Activated CD8-positive, alpha-beta memory T cell treated with anti-CD3 and anti-CD28 coated beads for 36 hours (primary cell): Measurements from ENCODE around the gene CLEC3B. TPM values are rescaled to one million over a fixed set of nuclear protein-coding genes. Genes with fewer than 3 reads are reported as not detected.
"Not testable (repeated sequence)": the region's sequence is repeated elsewhere in the genome, so short reads cannot be mapped to it uniquely, and the experiment has no call there.

Source experiments
- CTCF ChIA-PET: fragments of 350-600 bp; sonication (Branson Sonifier 250); formaldehyde crosslinking; loops from one replicate; lab custom pipeline; 2021; ENCODE audit warnings: antibody characterized with exemption; lab: Charles Lee
- POLR2A ChIA-PET: fragments of 350-600 bp; sonication (Branson Sonifier 250); formaldehyde crosslinking; loops from one replicate; lab custom pipeline; 2021; ENCODE audit warnings: antibody characterized with exemption; lab: Charles Lee
- total RNA-seq, 2 experiments: library from RNA; stranded (reverse); gene quantifications; one replicate each; pipeline ENCODE4 v1.2.3, GENCODE V29; 2021

The CLEC3B gene
- total RNA-seq, 2 experiments from 2014 or later: 0.27 TPM; not detected in 1

DNA sequence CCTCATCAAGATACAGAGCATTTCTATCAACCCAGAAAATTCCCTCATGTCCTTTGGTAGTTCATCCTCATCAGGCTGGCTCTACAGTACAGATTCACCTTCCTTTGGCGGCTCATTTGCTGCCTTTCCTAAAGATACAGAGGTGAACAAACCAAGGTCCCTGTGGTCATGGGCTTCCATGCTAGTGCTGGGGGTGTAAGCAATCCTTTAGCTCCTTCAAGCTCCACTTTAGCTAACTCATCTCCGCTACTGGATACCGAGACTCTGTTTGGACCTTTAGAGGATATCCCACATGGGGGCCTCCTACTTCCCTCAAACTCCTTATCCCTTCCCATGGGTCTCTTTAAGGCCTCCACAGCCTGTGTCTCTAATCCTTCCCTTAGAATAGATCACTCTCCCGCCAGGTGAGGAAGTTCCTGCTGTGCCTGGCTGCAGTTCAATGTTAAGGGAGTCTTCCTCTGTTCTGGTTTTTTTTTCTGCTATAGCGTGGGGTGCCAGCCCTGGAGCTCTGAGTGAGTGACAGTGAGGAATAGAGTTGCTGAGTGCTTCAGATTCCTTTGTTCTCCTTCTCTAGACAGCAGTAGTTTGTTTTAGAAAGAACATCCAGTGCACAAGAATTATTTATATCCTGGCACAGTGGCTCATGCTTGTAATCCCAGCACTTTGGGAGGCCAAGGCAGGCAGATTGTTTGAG lies 30.7 kb downstream of the CLEC3B start:
- POLR2A ChIA-PET: no interaction called here

DNA sequence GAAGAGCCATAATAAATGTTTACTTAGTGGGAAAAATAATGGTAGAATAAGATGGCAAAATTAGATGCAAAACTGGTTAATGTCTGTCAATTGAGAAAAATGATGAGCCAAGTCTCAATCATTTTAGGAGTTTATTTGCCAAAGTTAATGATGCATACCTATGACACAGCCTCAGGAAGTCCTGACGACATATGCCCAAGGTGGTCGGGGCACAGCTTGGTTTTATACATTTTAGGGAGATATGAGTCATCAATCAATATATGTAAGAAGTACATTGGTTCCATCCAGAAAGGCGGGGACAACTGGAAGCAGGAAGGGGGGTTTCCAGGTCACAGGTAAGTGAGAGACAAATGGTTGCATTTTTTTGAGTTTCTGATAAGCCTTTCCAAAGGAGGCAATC lies 31.5 kb downstream of the CLEC3B start:
- CTCF ChIA-PET: no interaction called here

More for the DNA sequence above, 30.7 kb downstream of the CLEC3B start:
- CTCF ChIA-PET: no interaction called here

DNA sequence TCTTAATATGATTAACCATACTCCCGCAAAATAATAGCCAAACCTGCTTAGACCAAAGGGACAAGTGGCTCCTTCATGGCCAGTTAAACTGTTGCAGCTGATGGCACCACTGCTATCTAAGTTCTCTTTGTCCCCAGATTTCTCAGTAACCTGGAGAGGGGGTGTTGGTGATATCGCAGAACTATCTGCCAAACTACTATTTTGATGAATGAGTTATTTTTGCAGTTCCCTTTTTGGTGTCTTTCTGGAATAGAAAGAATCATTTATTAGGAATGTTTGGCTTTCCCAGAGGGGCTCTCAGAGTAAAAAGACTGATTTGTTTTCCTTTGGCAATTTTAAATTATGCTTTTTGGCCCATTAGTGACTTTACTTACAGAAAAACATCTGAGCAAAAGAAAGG lies 33.0 kb downstream of the CLEC3B start:
- ChIA-PET CTCF (no interaction called here), POLR2A (no interaction called here)

More for the DNA sequence above, 31.5 kb downstream of the CLEC3B start:
- POLR2A ChIA-PET: no interaction called here

DNA sequence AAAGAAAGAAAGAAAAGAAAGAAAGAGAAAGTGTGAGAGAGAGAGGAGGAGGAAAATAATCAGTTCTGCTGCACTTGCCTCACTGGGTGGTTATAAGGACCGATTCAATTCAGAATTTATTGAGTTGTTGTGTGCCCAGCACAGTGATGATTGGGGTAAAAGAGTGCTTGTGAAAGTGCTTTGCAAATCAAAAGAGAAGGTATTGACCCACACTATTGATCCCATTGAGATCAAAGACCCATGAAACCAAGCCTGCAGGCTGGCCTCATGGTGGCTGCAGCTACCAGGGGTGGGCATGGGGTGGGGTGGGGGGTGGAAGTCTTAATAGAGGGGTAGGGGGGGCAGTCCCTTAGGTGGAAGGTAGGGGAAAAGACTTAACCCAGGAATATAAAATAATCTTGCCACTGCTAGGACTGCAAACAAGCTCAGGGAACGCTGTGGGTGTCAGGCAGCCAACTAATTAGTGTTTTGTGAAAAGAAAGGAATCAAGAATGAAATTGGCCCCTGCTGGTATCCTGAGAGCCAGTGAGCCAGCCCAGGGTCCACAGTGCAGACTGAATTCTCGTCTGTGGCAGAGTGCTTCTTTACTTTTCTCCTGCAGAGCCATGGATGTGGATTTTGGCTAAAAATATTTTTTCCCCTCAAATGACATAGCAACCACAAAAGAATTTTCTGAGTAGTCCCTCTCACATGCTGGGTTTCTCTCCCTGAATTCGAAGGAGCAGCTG lies 34.2 kb downstream of the CLEC3B start:
- CTCF ChIA-PET: no interaction called here
- POLR2A ChIA-PET: no interaction called here

DNA sequence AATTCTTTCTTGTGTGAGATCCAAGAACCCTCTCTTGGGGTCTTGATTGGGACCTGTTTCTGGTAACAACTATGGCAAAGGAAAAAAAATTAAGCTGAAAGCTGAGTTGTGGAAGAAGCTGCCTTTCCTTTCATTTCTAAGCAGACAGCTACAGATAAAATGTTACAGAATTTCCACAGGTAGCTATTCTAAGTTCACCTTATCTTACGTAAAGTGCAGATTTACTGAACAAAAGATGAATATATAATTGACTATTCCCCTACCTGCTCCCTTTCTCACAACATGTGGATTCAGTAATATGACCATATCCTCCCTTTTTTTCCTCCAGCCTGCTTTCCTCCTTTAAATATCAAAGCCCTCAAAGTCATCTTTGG lies 36.6 kb downstream of the CLEC3B start:
- POLR2A ChIA-PET: no interaction called here
- CTCF ChIA-PET: interaction anchor here (0.7 kb wide), 1 partner anchor 27 kb away, joined by 3 read pairs; no protein-coding TSS in a partner anchor

DNA sequence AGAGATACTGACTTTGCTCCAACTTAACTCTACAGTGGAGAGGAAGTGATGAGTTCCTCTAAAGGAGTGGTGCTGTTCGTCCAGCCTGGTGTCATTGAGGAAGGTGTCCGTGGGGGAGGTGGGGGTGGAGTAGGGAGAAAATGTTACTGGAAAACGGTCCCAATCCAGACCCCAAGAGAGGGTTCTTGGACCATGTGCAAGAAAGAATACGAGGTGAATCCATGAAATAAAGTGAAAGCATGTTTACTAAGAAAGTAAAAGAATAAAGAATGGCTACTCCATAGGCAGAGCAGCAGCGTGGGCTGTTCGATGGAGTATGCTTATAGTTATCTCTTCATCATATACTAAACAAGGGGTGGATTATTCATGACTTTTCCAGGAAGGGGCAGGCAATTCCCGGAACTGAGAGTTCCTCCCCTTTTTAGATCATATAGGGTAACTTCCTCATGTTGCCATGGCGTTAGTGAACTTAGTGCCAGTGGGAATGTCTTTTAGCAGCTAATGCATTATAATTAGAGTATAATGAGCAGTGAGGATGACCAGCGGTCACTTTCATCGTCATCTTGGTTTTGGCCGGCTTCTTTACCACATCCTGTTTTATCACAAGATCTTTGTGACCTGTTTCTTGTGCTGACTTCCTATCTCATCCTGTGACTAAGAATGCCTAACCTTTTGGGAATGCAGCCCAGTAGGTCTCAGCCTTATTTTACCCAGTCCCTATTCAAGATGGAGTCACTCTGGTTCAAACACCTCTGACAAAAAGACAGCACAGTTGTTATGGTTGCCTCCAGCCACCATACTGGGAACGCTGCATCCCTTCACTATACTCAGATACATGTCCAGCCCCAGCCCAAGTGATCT lies 38.6 kb downstream of the CLEC3B start:
- POLR2A ChIA-PET: interaction anchor here (0.6 kb wide), 2 partner anchors 41 to 71 kb away, joined by 3 read pairs; no protein-coding TSS in a partner anchor
- CTCF ChIA-PET: no interaction called here

DNA sequence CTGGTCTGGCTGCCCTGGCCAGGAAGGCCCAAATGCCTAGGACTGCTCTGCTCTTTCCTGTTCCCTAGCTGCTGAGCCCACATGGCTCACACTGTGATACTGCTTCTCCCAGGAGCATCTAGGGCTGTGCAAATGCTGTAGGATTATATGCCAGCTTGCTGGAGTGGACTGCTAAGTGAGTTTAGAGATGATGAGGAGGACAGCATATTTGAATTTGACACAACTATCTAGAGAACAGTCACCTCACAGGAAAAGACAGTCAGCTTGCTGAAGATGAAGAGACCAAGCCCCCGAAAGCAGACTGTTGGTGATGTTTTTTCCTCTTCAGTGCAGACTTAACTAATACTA lies 39.2 kb downstream of the CLEC3B start:
- ChIA-PET CTCF (no interaction called here), POLR2A (no interaction called here)

DNA sequence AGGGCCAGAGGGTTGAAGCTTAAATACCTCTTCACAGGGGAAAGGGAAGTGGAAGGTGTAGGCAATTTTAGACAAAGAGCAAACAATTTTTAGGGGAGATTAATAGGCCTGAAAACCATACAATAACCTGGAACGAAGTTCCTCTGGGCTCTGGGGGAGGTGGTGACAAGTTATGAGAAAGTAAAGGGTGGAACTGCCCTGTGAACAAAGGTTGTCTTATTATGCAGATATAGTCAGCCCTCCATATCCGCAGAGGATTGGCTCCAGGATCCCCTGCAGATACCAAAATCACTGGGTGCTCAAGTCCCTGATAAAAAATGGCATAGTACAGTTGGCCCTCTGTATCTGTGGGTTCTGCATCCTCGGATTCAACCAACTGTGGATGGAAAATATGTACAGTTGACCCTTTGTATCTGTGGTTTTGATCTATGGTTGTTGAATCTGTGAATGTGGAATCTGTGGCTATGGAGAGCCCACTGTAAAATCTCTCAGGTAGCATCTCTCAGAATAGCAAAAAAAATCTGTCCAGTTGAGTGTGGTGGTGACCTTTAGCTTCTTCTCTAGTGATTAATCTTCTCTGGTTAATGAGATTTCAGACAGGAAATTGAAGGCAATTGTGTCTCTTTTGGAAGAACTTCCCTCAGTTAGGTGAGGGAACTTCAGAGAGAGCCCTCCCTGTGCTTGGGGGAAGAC lies 40.2 kb downstream of the CLEC3B start:
- ChIA-PET POLR2A (no interaction called here), CTCF (no interaction called here)

DNA sequence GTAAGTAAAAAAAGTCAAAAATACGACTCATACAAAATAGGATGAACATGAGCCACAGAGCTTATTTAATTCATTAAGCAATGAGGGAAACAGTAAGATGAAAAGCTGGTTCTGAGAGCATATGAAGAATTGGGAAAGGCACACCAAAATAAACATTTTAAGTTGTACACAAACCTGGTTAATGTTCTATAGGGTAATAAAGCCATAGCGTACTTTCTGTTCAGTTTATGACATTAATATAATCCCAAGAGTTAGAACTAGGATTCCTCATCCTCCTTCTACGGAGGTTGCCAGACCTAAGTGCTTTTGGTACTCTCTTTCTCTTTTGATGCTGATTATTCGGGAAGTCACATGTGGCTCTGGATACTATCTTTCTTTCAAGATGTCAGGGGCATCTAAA lies 41.4 kb downstream of the CLEC3B start:
- ChIA-PET CTCF (no interaction called here), POLR2A (no interaction called here)

DNA sequence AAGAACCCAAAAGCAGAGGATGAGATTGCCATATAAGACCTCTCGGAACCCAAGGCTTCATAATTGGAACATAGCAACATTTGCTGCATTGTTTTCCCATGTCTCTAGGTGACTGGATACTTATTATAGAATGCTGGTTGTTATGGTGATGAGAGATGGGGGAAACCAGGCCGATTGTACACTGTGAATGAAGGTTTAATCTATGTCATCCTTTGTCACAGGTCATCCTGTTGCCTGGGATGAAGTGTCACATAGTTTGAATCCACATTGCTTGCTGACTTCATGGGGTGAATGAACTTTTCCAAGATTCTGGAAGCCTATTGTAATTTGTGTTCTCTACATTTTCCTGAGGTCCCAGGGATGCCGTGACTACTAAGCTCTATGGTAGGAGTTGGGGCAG lies 41.8 kb downstream of the CLEC3B start:
- ChIA-PET CTCF (no interaction called here), POLR2A (no interaction called here)

DNA sequence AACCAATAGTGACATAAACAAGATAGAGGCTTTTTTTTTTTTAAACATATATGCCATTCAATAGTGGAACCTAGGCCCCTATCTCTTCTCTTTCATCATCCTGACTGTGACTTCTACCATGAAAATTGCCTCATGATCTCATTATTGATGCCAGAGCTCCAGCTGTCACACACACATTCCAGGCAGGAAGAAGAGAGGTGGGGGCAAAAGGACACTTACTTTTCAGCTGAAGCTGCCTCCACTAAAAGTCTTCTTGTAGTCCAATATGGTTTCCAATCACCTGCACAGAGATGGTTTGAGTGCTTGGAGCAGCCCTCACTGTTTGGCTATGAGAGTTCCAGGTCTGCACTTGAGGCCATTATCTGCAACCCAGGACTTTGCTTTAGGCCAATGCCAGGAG lies 45.0 kb downstream of the CLEC3B start:
- ChIA-PET CTCF (no interaction called here), POLR2A (no interaction called here)

DNA sequence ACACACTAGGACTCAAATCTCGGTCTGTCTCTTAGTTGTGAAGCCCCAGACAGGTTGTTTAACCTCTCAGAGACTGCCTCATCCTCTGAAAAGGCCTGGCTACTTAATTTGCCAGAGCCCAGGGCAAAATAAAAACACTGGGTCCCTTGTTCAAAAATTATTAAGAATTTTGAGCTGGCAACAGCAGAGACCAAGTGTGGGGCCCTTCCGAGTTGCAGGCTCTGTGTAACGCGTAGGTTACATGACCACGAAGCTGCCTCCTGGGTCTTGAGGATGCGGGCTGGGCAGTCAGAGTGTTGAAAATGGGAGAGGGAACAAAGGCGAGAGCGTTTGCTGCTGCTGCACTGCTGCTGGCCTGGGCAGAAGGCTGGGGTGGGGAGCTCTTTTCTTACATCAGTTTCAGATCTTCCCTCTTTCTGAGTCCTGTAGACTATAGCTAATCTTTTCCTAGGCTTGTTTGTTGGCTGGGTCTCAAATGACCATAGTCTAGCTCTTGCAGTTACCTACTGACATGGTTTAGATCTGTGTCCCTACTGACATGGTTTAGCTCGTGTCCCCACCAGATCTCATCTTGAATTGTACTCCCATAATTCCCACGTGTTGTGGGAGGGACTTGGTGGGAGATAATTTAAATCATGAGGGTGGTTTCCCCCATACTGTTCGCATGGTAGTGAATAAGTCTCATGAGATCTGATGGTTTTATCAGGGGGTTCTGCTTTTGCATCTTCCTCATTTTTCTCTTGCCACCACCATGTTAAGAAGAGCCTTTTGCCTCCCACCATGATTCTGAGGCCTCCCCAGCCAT lies 49.9 kb downstream of the CLEC3B start:
- CTCF ChIA-PET: no interaction called here
- POLR2A ChIA-PET: no interaction called here

DNA sequence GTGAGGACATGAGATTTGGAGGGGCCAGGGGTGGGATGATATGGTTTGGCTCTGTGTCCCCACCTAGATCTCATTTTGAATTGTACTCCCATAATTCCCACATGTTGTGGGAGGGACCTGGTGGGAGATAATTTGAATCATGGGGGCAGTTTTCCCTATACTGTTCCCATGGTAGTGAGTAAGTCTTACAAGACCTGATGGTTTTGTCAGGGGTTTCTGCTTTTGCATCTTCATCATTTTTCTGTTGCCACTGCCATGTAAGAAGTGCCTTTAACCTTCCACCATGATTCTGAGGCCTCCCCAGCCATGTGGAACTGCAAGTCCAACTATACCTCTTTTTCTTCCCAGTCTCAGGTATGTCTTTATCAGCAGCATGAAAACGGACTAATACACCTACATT lies 52.2 kb downstream of the CLEC3B start:
- CTCF ChIA-PET, POLR2A ChIA-PET: not testable (repeated sequence)

DNA sequence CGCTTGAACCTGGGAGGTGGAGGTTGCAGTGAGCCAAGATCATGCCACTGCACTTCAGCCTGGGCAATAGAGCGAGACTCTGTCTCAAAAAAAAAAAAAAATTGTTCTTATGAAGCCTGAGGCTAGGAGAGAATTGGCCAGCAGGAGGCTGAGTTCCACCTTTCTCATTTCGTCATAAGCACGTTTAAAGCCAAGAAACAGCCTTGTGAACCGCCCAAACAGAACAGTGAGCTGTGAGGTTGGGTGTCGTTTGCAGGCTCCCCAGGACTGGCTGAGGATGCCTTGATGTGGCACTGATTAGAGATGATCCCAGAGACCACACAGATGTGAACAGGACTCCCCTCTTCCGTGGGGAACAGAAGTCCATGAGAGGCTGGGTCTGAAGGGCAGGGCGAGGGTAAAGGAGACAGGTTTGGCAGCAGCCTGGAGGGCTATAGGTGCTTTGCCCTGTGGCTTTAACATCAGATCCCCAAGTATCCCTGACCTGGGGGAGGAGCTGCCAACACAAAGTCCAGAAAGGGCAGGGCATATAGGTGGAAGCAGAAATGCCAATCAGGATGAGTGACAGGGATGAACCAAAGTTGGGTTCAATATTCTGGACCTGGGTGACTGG lies 52.9 kb downstream of the CLEC3B start:
- ChIA-PET POLR2A (no interaction called here), CTCF (interaction anchor here (0.7 kb wide), 1 partner anchor 41 kb away, joined by 3 read pairs; no protein-coding TSS in a partner anchor)

DNA sequence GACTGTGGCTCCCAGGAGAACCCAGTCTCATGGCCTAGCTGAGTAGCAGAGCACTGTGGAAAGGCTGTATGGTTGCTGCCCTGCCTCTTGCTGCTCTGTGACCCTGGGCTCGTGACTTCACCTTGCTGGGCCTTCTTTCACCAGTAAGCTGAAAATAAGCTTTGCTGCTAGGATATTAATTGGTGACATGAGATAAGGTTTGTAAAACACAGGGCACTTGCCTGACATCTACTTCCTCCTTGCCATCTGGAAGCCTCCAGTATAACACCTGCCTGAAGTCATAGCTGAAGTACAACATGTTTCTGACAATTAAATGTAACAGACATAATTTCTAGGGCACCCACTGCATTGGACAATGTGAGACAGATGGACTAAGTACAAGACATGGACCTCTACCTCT lies 53.6 kb downstream of the CLEC3B start:
- ChIA-PET POLR2A (no interaction called here), CTCF (no interaction called here)

DNA sequence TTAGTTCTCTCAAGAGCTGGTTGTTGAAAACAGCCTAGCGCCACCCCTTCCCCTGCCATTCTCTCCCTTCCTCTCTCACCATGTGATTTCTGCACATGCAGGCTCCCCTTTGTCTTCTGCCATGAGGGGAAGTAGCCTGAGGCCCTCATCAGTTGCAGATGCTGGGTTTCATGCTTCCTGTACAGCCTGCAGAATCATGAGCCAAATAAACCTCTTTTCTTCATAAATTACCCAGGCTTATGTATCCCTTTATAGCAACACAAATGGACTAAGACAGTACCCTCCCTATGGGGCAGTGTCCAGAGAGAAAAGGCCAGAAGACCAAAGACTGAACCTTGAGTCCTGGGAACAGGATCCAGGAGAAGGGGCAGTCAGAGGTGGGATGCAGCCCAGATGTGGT lies 54.7 kb downstream of the CLEC3B start:
- POLR2A ChIA-PET: no interaction called here
- CTCF ChIA-PET: no interaction called here

DNA sequence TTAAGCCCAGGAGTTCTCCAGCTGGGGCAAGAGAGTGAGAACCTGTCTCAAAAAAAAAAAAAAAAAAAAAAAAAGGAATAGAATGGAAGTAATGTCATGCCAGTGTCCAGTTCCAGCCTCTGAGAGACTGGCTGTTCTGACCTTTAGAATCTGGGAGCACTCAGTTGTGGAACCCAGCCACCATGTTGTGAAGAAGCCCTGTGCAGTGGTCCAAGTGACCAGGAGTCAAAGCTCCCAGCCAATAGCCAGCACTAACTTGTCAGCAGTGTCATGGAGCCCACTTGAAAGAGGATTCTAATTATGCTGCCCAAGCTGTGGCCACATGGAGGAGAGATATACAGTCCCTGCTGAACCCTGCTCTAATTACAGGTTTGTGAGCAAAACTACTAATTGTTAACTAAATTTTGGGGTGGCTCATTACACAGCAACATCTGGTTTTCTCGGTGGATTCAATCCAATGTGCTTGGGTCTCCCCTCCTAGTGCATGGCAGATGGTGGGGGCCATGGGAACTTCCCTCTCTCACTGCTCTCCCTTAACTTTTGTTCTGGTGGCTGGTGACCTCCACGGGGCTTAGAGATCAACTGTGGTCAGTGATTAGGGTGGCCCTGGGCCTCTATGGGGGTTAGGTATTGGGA lies 55.5 kb downstream of the CLEC3B start:
- CTCF ChIA-PET: no interaction called here
- POLR2A ChIA-PET: no interaction called here

DNA sequence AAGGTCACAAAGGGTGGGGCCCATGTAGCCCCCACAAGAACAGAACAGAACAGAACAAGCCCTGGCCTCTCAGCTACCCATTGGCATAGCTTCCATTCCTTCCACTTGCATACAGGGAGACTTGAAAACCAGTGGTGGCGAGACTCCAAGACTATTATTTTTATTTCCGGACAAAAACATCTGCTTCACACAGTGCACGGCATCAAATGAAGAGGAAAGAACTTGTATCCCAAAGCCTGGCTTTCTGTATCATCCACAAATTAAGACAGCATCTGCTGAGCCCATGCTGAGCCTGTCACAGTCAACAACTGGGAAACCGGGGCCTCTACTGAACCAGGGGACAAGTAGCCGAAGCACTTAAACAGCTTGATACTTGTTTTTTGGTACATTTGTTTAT lies 56.0 kb downstream of the CLEC3B start:
- ChIA-PET CTCF (no interaction called here), POLR2A (no interaction called here)
